Measurements from ENCODE around the gene OR10H3. TPM values are rescaled to one million over a fixed set of nuclear protein-coding genes. Genes with fewer than 3 reads are reported as not detected.
A peak's percentile ranks its signal among the peaks of the same experiment; 100 is the strongest.
"Not testable (repeated sequence)": the region's sequence is repeated elsewhere in the genome, so short reads cannot be mapped to it uniquely, and the experiment has no call there.

The OR10H3 gene
- total RNA-seq, 8 experiments from 2014 or later: 0.23 to 0.49 (median 0.36) TPM; not detected in 4

DNA sequence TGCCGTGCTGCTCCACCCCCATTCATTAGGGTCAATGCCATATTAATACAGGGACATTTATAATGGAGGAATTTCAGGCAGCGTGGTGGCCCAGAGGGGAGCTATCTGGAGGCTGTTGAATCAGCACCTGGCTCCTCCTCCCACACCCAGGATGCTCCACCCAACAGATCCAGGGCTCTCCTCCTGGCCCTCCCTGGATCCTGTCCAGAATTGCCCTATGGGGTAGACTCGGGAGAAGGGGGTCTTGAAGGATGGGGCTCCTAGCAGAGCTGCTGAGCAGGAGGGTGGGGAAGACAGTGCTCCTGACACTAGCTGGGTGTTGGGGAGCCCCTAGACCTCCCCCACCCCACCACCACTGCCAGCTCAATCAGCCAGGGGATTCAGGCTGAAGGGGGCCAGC is 44.4 kb downstream of the OR10H3 start:
- Histone ChIP-seq H3K27ac (no peak overlapping the region), H3K4me1 (replicated peaks in 1 of 2) (no peaks in the 10 kb centered on the region), H3K4me3 (no peak overlapping the region)
- 0 to 20% (median 20%) methylated on average over 1 of the region's 3 CpGs; no CpG with 5 or more reads in 7 of the 10 experiments for WGBS, 10 experiments
- no peak for ATAC-seq (replicated peaks in 6 of 8)
- in situ Hi-C loops (cut with MboI; ENCODE audit: low pct_unique_long_range_greater_than_20kb in 2 of 9, low sequenced_read_pairs in 9 of 9, unreplicated experiment in 9 of 9): no loop called here

DNA sequence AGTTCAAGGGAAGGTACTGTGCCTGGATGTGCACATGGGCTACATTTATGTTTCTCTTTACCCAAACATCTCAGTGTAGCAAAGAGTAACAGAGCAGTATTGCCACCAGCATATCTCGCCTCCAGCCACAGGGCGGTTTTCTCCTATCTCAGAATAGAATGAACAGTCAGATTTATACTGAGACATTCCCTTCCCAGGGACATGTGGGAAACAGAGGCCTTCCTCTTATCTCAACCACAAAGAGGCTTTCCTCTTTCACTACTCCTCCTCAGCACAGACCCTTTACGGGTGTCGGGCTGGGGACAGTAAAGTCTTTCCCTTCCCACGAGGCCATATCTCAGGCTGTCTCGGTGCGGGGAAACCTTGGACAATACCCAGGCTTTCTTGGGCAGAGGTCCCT is 45.1 kb downstream of the OR10H3 start:
- ATAC-seq (replicated peaks in 6 of 8); H3K4me3 ChIP-seq; H3K27ac ChIP-seq; in situ Hi-C loops (cut with MboI; ENCODE audit: low pct_unique_long_range_greater_than_20kb in 2 of 9, low sequenced_read_pairs in 9 of 9, unreplicated experiment in 9 of 9); H3K4me1 ChIP-seq (replicated peaks in 1 of 2): not testable (repeated sequence)
- 10 to 68% (median 51%) methylated on average over 2 to 7 of the region's 7 CpGs; no CpG with 5 or more reads in 4 of the 10 experiments for WGBS, 10 experiments

DNA sequence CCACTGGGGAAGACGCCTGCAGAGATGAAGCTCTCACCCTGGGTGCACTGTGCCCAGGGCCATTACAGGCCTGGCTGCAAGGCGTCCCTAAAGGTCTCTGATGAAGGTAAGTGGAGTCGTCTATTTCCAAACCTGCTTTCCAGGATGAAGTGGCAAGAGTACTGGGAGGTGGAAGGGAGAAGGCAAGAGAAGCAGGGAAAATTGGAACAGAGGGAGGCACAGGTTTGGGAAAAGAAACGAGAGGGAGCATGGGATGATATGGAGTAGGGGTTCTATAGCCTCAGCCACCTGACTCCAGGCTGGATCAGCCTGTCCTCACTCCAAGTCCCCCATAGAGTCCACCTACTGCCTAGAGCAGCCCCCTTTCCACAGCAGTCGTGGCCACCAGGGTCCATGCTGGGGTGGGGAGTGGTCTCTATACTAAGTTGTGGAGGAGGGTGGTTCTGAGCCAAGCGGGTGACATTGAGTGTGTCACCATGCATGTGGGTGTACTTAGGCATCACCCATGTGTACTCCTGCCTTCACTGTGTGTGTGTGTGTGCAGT is 49.9 kb downstream of the OR10H3 start, which contains the start of gene OR10H5:
Gene OR10H5, plus strand, starts transcription at position 51 of the 545 bp plus-strand sequence. CDS start 6,388 bp downstream, outside the sequence.
- H3K27ac ChIP-seq: no peak within 1 kb of the TSS
- ATAC-seq (replicated peaks in 6 of 8): no peak
- WGBS, 10 experiments: 0 to 60% (median 20%) methylated on average over 1 to 6 of the region's 6 CpGs; no CpG with 5 or more reads in 2 of the 10 experiments
- H3K4me1 ChIP-seq (replicated peaks in 1 of 2): no peaks in the 10 kb centered on the region
- in situ Hi-C loops (cut with MboI; ENCODE audit: low pct_unique_long_range_greater_than_20kb in 2 of 9, low sequenced_read_pairs in 9 of 9, unreplicated experiment in 9 of 9): no loop called here
- no peak within 1 kb of the TSS for H3K4me3 ChIP-seq

DNA sequence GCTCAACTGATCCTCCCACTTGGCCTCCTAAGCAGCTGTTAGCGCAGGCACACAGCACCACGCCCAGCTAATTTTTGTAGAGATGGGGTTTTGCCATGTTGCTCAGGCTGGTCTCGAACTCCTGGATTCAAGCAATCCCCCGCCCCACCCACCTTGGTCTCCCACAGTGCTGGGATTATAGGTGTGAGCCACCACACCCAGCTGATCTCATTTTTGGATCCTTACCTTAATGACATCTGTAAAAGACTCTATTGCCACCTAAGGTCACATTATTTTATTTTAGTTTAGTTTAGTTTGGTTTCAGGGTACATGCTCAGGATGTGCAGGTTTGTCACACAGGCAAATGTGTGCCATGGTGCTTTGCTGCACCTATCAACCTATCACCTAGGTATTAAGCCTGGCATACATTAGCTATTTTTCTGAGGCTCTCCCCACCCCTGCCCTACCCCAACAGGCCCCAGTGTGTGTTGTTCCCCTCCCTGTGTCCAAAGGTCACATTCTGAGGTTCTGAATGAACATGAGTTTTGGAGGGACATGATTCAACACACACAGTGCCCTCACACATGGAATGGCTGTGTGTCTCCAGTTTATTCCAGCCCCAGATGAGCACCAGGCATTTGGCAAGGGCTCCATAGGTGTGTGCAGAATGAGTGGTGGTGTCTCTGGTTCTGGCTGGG is 50.9 kb downstream of the OR10H3 start:
- Histone ChIP-seq H3K4me1 (replicated peaks in 1 of 2) (no peaks in the 10 kb centered on the region), H3K27ac (no peak overlapping the region), H3K4me3 (no peak overlapping the region)
- no peak for ATAC-seq (replicated peaks in 6 of 8)
- 10 to 60% (median 30%) methylated on average over 1 to 2 of the region's 4 CpGs; no CpG with 5 or more reads in 7 of the 10 experiments for WGBS, 10 experiments
- in situ Hi-C loops (cut with MboI; ENCODE audit: low pct_unique_long_range_greater_than_20kb in 2 of 9, low sequenced_read_pairs in 9 of 9, unreplicated experiment in 9 of 9): no loop called here

DNA sequence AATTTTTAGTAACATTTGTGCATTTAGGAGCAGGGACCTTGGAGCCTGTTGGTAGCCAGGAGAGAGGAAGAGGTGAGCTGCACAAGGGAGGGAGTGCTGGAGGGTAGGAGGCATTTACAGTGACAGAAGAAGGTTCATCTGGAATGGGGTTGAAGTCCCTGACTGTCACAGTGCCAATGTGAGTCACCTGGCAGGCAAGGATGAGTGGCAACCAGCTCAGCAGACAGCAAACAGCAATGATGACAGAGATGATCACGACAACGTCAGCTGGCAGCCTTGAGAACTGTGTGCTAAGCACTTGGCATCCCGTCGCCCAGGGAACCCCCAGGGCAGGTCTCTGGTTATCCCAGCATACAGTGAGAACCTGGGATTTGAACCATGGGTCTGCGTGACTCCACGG is 52.3 kb downstream of the OR10H3 start:
- Histone ChIP-seq H3K4me3 (no peak overlapping the region), H3K4me1 (replicated peaks in 1 of 2) (no peaks in the 10 kb centered on the region), H3K27ac (no peak overlapping the region)
- in situ Hi-C loops (cut with MboI; ENCODE audit: low pct_unique_long_range_greater_than_20kb in 2 of 9, low sequenced_read_pairs in 9 of 9, unreplicated experiment in 9 of 9): no loop called here
- 0 to 27% (median 19%) methylated on average over 1 to 5 of the region's 6 CpGs; no CpG with 5 or more reads in 5 of the 10 experiments for WGBS, 10 experiments
- peak in 1 of 8 experiments; percentile 11 for ATAC-seq (replicated peaks in 6 of 8)

Other genes starting within 250 kb of the OR10H3 start
- gene CYP4F22, start 229.5 kb upstream of the OR10H3 start, total RNA-seq: under 1 TPM in 4 of 8 experiments, not detected in 4; 0.09 to 0.71 (median 0.11) TPM
- 1 to 10 TPM in 1 of 8 experiments, under 1 TPM in 4, not detected in 3; 0.29 to 1.1 (median 0.81) TPM for gene CYP4F8, start 122.8 kb upstream of the OR10H3 start, total RNA-seq
- gene CYP4F3, start 97.1 kb upstream of the OR10H3 start, total RNA-seq: under 1 TPM in 2 of 8 experiments, not detected in 6; 0.05 to 1.00 TPM
- 1 to 10 TPM in 1 of 8 experiments, under 1 TPM in 2, not detected in 5; 0.31 to 1.8 (median 0.81) TPM for gene CYP4F12, start 64.9 kb upstream of the OR10H3 start, total RNA-seq
- under 1 TPM in 1 of 8 experiments, not detected in 7; 0.52 TPM for gene OR10H2, start 10.0 kb upstream of the OR10H3 start, total RNA-seq
- under 1 TPM in 5 of 8 experiments, not detected in 3; 0.08 to 0.90 (median 0.32) TPM for gene OR10H5, start 49.7 kb downstream of the OR10H3 start, total RNA-seq
- under 1 TPM in 5 of 8 experiments, not detected in 3; 0.09 to 0.33 (median 0.15) TPM for gene OR10H1, start 77.7 kb downstream of the OR10H3 start, total RNA-seq
- gene CYP4F2, start 160.1 kb downstream of the OR10H3 start, total RNA-seq: 1 to 10 TPM in 1 of 8 experiments, under 1 TPM in 1, not detected in 6; 0.36 to 1.2 TPM
- under 1 TPM in 4 of 8 experiments, not detected in 4; 0.17 to 0.71 (median 0.35) TPM for gene CYP4F11, start 196.5 kb downstream of the OR10H3 start, total RNA-seq
- gene OR10H4, start 211.0 kb downstream of the OR10H3 start, total RNA-seq: under 1 TPM in 2 of 8 experiments, not detected in 6; 0.38 to 0.46 TPM